GM21381 (cell line): Measurements from ENCODE around the gene PLXNB2.
"Not testable (repeated sequence)": the region's sequence is repeated elsewhere in the genome, so short reads cannot be mapped to it uniquely, and the experiment has no call there.

Experiments used
- ATAC-seq: cut with Tn5 transposase; IDR thresholded peaks from one replicate; pipeline ENCODE4 v1.9.1; 2021; ENCODE audit warnings: mild to moderate bottlenecking, moderate library complexity; ENCODE audit not compliant: unreplicated experiment

Gene PLXNB2

DNA sequence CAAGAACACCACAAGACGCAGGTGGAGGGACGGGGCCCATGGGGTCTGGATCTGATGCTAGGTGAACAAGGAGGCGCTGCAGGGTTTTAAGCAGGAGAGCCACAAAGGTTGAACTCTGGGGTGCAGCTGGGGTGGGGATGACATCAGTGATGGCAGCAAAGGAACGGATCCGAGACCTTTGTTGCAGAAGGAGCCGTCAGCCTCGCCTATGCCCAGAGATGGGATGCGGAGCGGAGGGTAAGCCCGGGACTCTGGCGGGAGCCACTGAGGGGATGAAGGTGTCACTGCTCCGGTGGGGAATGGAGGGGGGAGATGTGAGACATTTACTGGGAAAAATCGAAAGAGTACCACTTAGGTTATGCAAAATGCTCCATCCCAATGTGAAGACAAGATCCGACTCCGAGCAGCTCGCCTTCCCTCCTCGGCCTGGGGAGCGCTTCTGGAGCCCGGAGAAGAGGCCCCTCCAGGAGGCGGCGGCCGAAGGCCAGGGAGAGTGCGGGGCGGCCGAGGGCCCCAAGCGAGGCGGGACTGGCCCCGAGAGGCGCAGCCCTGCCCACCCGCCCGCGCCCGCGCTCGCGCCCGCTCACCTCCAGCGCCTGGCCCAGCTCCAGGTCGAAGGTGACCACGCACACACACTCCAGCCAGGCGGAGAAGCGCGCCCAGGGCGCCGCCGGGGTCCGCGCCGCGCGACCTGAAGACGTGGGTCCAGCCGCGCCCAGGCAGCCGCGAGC lies 18.9 kb upstream of the PLXNB2 start:
- no peak for ATAC-seq

DNA sequence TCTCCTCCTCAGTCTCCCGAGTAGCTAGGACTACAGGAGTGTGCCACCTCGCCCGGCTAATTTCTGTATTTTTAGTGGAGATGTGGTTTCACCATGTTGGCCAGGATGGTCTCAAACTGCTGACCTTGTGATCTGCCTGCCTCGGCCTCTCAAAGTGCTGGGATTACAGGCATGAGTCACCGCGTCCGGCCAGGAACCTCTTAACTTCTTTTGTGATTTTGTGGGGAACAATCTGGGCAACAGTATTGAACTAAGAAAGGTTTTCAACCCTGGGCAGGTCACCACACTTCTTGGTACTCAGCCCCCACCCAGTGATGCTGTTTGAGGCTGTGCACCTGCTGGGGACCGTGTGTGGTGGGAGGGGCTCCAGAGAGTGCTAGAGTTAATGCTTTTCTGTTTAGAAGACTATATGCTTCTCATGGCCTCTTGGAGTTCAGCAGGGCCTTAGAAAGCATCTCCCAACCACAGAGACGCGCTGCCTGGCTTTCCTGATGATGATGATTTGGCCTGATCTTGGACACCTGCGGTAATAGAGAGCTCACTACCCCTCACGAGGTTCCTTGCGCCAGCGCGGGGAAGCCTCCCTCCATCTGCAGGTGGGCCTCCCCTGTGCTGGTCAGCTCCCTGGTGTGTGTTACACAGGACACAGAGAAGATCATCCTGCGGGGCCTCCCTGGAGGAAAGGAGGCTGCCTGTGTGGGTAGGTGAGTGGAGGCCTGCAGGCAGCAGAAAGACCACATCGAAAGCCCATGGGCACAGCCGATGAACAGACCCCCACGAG lies 18.2 kb upstream of the PLXNB2 start:
- ATAC-seq, result no peak

DNA sequence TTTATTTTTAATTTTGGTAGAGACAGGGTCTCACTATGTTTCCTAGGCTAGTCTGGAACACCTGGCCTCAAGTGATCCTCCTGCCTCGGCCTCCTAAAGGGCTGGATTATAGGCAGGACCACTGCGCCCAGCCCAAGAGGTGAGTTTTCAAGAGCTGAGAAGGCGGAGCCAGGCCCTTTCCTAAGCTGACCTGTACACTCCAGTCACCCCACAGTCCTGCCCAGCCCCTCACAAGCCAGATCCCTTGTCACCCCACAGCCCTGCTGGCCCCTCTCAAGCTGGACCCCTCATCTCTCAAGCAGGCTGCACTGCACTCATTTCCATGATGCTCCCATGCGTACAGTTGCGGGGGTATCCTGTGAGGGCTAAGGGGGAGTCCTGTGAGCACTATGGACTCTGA lies 16.5 kb upstream of the PLXNB2 start:
- no peak for ATAC-seq

DNA sequence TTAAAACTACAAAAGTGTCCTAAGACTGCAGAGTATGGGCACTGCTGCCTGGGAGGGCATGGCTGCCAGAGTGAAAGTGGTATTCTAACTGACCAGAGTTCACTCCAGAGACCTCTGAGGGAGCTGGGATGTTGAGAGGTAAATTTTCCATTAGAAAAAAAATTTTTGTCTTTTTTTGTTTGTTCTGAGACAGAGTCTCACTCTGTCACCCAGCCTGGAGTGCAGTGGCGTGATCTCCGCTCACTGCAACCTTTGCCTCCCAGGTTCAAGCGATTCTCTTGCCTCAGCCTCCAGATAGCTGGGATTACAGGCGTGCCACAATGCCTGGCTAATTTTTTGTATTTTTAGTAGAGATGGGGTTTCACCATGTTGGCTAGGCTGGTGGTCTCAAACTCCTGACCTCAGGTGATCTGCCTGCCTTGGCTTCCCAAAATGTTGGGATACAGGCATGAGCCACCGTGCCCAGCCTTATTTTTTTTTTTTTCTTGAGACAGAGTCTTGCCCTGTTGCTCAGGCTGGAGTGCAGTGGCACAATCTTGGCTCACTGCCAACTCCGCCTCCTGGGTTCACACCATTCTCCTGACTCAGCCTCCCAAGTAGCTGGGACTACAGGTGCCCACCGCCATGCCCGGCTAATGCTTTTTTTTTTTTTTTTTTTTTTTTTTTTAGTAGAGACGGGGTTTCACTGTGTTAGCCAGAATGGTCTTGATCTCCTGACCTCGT lies 15.1 kb upstream of the PLXNB2 start:
- not testable (repeated sequence) for ATAC-seq

DNA sequence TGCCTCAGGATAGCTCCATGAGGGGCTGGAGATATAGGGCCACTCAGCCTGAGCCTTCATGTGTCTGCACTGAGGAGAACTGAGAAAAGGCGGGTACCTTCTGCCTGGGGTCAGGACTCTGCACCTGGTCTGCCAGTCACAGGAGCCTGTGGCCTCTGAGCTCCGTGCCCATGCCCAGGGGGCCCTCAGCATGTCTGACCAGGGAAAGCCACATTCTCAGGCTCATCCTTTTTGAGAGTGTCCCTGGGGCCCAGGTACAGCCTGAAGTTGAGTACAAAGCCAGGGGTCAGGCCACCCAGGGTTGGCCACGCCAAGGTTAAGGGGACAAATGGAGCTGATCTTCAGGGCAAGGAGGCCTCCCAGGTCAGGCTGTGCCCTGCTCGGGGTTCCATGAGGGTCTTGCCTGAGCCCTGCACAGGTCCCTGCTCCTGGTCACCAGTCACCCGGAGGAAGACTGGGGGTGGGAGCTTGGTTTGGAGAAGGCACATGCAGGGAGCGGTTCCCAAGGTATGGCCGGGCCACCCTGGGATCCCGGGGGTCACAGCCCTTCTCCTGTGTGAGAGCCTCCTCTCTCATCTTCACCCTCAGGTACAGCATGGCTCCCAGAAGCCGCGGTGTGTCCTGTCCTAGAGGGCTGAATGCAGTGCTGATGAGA lies 13.4 kb upstream of the PLXNB2 start:
- ATAC-seq, result no peak

DNA sequence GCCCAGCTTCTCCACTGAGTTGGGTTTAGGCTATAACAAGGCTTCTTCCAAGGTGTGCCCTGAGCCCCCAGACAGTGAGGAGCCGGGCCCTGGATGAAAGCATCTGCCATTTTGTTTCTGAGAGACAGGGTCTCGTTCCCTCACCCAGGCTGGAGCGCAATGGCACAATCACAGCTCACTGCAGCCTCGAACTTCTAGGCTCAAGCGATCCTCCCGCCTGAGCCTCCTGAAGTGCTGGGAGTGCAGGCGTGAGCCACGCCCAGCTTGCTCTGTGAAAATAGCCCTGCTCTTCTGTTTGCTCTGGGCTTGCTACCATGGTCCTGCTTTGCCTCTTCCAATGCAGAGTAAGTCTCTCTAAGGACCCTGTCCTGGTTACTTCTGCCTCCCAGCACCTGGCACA lies 12.7 kb upstream of the PLXNB2 start:
- no peak for ATAC-seq

DNA sequence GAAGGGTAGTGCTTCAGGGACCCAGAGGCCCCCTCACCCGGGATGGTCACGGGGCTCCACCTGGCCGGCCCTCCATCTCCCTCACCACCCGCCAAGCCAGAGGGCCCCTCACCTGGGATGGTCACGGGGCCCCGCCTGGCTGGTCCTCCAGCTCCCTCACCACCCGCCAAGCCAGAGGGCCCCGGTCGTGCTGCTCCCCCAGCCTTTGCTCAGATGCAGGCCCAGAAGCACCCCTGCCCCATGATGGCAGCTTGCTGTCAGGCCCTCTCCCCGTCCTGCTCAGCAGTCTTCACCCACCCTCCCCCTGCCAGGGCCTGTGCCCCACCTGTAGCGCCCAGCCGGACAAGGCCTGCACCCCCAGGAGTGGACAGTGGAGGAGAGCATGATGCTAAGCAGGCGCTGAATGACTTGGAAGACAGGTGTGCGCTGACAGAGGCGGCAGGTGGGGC lies 12.1 kb upstream of the PLXNB2 start:
- no peak for ATAC-seq

DNA sequence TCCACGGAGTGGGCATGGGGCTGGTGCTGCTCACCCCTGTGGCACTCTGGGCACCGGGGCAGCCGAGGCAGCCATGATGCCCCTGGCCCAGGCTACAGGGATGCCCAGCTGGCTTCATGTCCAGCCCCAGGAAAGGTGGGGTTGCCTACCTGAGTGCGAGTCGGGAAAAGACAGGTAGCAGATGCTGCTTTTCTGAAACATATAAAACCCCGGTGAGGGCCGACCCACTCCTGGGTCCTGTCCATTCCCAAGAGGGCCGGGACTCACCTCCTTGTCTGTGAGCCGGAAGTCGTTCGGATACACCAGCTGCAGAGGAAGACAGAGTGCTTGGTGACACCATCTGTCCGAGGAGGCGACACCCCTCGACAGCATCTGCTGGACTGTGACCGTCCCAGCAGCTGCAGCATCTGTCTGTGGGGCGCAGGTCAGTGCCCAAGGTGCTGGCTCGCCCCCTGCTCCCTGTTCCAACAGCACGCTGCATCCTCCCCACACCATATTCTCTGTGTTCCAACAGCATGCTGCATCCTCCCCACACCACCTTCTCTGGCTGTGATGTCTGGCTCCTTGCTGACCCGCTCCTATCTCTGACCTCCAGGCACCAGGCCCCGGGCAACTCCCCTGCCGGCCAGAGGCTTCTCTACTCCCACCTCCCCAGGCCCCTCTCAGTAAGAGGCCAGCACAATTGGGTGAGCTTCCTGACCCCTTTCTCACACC lies 11.4 kb upstream of the PLXNB2 start:
- ATAC-seq, result no peak

DNA sequence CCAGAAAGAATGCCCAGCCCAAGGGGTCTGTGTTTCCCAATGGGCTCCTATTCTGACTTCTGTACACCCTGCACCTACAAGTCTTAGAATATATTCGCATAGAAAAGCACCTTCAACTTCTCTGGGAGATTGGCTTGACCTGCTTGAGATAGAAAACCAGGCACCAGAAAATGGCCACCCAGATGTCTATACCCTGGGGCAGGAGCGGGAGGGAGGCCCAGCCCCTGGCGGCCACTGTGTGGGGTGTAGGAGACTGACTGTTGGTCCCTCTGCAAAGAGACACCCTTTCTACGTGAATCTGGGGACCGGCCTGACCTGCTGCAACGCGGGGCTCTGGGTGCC lies 10.9 kb upstream of the PLXNB2 start:
- ATAC-seq, result no peak

DNA sequence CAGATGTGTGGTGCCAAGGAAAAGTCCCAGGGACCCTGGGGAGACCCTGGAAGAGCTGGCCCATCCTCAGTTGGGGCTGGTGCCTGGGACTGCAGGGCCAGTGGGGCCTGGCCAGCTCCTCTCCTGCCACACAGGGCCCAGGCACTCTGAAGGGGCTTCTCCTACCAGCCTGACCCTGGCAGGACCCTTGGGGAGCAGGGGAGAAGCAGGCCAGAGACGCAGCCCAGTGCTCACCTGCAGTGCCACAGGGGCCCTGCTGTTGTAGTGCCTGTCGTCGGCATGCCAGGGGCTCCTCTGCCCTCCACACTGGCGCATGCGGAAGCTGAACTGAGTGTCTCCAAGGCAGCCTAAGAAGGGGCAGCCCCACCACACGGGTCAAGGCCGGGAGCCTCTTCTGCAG lies 10.2 kb upstream of the PLXNB2 start:
- no peak for ATAC-seq

DNA sequence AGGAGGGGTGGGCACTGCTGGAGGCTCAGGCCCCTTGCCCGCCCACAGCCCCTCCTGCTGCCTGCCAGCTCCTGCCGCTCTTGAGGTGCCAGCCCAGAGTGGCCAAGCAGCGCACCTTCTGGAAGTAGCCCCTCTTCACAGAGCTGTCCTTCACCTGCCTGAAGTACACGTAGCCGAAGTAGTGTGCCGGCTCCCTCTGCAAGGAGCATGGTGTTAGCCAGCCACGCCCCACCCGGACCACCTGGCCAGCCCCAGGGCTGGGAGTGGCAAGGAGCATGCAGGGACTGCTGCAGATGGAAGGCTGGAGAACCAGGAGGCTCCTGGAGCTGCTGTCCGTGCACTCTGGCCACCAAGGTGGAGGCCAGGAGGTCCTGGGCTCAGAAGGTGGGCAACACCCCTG lies 9.7 kb upstream of the PLXNB2 start:
- ATAC-seq, result no peak

DNA sequence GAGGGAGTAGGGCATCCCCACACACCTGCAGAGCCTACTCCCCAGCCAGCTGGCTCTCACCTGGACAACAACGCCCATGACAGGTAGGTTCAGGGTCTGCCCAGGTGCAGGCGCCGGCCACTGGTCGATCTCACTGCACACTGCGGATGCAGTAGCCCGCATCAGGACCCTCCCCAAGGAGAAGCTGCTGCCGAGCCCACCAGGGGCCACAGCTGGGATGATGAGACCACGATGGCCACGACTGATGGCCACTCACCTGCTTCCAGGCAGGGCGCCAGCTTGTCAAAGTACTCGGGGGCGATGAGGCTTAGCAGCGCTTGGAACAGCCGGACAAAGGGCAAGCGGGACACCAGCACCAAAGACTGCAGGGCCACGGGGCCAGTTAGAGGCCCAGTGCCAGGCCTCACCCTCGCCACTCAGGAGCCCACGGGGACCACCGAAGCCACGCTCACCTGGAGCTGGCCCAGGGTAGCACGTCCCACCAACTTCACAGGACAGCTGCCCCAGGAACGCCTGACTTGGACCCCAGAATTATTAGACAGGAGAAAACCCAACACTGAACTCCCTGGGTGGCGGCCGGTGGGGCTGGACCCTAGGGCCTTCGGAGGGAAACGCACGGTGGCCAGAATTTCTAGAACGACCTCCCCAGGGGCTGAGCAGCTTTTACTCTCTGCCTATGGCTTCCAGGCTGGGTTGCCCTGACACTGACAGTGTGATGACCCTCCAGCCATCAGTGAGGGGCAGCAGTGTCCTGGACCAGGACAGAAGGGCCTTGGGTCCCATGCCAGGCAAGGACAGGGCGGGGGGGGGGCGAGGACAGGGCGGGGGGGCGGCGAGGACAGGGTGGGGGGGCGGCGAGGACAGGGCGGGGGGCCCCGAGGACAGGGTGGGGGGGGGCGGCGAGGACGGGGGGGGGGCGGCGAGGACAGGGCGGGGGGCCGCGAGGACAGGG lies 8.9 kb upstream of the PLXNB2 start:
- no peak for ATAC-seq

DNA sequence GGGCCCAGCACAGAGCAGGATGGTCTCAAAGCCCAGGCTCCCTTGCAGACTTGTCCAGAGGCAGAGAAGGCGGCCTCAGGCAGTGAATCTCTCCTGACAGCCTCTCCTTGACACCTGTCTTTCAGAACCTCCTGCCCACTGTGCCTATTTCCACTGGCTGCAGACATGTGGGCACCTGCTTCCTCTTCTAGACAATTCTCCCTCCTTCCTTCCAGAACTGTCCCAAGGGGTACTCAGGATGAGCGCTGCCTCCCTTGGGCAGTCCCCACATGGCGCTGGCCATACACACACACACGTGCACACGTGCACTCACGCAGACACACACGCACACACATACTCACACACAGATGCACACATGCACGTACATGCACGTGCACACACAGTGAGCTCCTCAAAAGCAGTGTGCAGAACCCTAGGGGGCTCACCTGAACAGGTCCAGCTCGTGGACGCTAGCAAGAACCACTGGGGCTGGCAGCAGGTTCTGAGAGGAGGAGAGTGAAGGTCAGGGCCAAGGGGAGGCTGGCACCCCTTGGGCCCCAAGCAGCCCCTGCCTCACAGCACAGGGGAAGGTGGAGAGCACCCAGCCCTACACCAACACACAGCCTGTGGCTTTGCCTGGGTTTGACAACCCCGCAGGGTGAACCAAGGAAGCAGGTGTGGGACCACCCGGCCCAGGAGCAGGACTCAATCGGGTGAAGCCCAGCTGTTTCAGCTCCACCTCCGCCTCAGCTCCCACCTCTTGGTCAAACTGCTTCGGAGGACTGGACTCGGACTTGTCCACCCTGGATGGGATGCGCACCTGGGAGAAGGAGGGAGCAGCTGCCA lies 8.1 kb upstream of the PLXNB2 start:
- ATAC-seq, result no peak

DNA sequence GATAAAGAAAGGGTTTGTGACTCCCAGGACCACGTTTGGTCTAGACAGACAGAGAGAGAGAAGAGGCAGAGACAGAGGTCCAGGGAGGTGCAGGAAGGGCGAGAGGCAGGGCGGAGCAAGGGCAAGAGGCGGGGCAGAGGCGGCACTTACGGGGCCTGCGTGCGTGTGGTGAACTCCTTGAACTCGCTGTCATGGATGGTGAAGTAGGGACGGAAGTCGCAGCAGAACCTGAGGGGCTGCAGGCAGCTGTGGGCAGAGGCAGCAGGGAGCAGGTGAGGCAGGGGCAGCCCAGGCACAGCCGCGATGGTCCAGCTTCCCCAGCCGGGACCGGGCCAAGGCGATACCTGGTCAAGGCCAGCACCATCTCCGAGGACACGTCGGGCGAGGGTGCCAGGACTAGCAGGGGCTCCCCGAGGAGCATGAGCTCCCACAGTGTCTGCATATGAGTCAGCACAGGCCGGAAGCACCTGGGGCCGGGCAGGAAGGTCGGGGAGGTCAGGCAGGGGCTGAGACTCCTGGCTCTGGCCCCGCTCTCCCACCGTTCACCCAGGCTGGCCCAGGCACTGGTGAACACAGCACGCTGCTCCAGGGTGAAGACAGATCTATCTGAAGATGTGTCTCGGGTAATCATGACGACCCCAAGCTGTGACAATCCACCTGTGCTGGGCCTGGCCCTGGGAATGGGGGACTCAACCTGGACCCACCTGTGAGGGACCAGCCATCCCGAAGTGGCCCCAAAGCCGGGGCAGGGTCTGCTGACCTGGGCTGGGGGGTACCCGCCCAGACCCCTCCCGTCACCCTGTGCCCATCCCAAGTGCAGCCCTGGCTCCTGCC lies 7.2 kb upstream of the PLXNB2 start:
- peak; percentile 70 for ATAC-seq

DNA sequence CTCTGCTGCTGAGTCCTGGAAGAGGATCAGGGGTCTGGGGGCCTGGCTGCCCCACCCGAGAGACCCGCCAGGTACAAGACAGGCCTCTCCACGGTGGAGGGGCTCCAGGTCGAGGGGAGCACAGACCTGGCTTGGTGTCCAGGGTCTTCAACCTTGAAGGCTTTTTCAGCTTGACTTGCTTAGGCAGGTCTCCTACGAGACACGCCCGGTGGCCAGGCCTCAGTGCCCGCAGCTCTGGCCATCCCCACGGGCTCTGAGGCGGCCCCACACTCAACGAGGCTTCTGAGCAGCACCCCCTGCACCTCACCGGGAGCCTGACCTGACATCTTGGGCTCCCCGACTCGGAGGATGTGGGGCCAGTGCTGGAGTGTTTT lies 6.6 kb upstream of the PLXNB2 start:
- no peak for ATAC-seq

DNA sequence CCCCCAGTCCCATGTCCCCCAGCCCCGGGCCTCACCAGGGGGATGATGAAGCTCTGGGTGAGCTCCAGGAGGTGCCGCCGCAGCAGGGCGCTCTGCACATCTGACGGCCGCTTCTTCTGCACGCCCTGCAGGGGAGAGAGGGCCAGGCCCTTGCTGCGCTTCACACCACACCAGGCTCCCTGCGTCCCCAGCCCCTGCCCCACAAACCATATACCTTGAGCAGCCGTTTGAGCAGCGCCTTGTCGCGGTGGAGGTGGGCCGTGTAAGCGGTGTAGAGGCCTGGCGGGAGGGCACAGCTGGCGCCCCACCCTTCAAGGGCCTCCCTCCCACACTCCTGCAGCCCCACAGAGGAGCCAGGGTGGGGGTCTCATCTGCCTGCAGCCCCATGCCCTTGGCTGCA lies 6.2 kb upstream of the PLXNB2 start:
- no peak for ATAC-seq

DNA sequence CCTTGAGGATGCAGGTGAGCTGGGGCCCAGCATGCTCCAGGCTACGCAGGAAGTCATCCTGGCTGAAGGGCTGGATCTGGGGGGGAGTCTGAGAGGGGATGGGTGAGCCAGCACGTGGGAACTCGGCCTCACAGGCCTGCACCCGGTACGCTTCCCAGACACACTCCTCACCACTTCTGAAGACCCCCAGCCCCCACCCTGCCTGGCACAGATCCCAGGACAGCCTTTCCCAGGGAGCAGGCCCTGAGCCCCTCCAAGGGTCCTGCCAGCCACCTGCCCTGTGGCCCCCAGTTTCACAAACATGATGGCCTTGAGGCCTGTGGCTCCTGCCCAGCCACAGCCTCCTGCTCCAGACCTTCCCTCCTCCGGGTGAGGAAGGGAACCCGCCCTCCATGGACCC lies 5.6 kb upstream of the PLXNB2 start:
- ATAC-seq, result no peak

DNA sequence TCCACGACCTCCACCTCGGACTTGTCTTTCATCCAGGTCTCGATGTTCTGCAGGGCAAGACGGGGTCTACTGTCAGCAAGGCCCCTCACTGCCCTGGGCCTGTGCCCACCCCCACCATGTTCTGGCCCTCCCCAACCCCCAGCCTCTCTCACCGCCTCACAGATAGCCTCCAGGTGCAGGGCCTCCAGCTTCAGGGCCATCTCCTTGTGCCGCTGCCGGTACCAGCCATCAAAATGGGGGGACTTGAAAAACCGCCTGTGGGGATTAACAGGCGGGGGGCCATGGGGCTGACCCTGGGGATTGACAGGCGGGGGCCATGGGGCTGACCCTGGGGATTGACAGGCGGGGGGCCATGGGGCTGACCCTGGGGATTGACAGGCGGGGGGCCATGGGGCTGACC lies 4.9 kb upstream of the PLXNB2 start:
- no peak for ATAC-seq
